Gastroesophageal sphincter (tissue), 4 donors: Measurements from ENCODE around the gene TSHZ3. TPM values are rescaled to one million over a fixed set of nuclear protein-coding genes. Genes with fewer than 3 reads are reported as not detected.

Source experiments
- ATAC-seq: fragments of 150-250 bp; one replicate; pipeline ENCODE4 v1.9.1; 2016; ENCODE audit warnings: mild to moderate bottlenecking, moderate library complexity
- H3K27ac ChIP-seq, 4 donors: fragments of 200-600 bp; sonication (generic) in 3 of 4; 1 replicate in 3 of 4; 2 replicates in 1 of 4; pipeline ENCODE4 v1.5.1; 2016 to 2019
- H3K27me3 ChIP-seq: fragments of 200-600 bp; sonication (generic); one replicate; pipeline ENCODE4 v1.5.1; 2019
- H3K36me3 ChIP-seq, 2 donors: fragments of 200-600 bp; sonication (generic); one replicate each; pipeline ENCODE4 v1.5.1; 2019; ENCODE audit warnings: control low read depth in 1 of 2
- H3K4me1 ChIP-seq, 3 donors: fragments of 200-600 bp; sonication (generic); 1 replicate in 2 of 3; 2 replicates in 1 of 3; pipeline ENCODE4 v1.5.1; 2016 to 2019; ENCODE audit warnings: control low read depth in 2 of 3
- H3K4me3 ChIP-seq, 2 donors: fragments of 200-600 bp; sonication (generic); one replicate each; pipeline ENCODE4 v1.5.1; 2019; ENCODE audit warnings: mild to moderate bottlenecking in 1 of 2, moderate library complexity in 1 of 2
- H3K9me3 ChIP-seq, 3 donors: fragments of 200-600 bp; sonication (generic); one replicate each; pipeline ENCODE4 v1.5.1; 2017 to 2019; ENCODE audit warnings: control low read depth in 2 of 3
- EP300 ChIP-seq: sonication (generic); formaldehyde crosslinking; IDR thresholded peaks from one replicate; pipeline ENCODE4 v1.6.1; 2017; ENCODE audit warnings: antibody characterized with exemption, mild to moderate bottlenecking
- POLR2A ChIP-seq, 2 donors: fragments of 450-650 bp; IDR thresholded peaks; one replicate each; pipeline ENCODE4 v1.6.1; 2017; ENCODE audit warnings: antibody characterized with exemption in 2 of 2, mild to moderate bottlenecking in 2 of 2, moderate library complexity in 1 of 2
- POLR2AphosphoS5 ChIP-seq: sonication (generic); formaldehyde crosslinking; IDR thresholded peaks from one replicate; pipeline ENCODE4 v1.6.1; 2017; ENCODE audit warnings: antibody characterized with exemption
- WGBS, 2 donors: methylation state at CpG; one replicate each; pipeline ENCODE4 v1.1.5; 2018; ENCODE audit warnings: low coverage in 1 of 2; 5-methylcytosine and 5-hydroxymethylcytosine counted together
- total RNA-seq, 4 donors: library from RNA; depleted of rRNA; stranded (reverse); fragments of >200 nt; gene quantifications; one replicate each; pipeline ENCODE4 v1.1.0, GENCODE V29; 2016
- TF ChIP-seq, protein P1 (sequence below), 4 experiments: fragments of 200-600 bp in 2 of 4; fragments of 450-650 bp in 2 of 4; sonication (generic) in 1 of 4; IDR thresholded peaks; one replicate each; pipeline ENCODE4 v1.5.1; 2017 to 2019; ENCODE audit warnings: antibody characterized with exemption in 4 of 4, mild to moderate bottlenecking in 2 of 4, moderate library complexity in 2 of 4

Gene TSHZ3
- total RNA-seq, 4 donors from 2014 or later = 15.6 to 40.2 (median 31.1) TPM

- WGBS, 2 donors = 72% methylated on average over 3 of the region's 5 CpGs; no CpG with 5 or more reads in 1 of the 2 donors
- Histone ChIP-seq H3K9me3 (no peaks in the 10 kb centered on the region), H3K4me3 (no peak overlapping the region), H3K27ac (no peak overlapping the region), H3K27me3 (peaks cover 6% of the 10 kb centered on the region), H3K36me3 (no peaks in the 10 kb centered on the region), H3K4me1 (no peaks in the 10 kb centered on the region)
- TF ChIP-seq POLR2AphosphoS5 = no peak
- no peak for TF ChIP-seq POLR2A (IDR thresholded peaks at IDR 0.05)
- TF ChIP-seq, protein P1, sequence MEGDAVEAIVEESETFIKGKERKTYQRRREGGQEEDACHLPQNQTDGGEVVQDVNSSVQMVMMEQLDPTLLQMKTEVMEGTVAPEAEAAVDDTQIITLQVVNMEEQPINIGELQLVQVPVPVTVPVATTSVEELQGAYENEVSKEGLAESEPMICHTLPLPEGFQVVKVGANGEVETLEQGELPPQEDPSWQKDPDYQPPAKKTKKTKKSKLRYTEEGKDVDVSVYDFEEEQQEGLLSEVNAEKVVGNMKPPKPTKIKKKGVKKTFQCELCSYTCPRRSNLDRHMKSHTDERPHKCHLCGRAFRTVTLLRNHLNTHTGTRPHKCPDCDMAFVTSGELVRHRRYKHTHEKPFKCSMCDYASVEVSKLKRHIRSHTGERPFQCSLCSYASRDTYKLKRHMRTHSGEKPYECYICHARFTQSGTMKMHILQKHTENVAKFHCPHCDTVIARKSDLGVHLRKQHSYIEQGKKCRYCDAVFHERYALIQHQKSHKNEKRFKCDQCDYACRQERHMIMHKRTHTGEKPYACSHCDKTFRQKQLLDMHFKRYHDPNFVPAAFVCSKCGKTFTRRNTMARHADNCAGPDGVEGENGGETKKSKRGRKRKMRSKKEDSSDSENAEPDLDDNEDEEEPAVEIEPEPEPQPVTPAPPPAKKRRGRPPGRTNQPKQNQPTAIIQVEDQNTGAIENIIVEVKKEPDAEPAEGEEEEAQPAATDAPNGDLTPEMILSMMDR (IDR thresholded peaks at IDR 0.05) = no peak
- TF ChIP-seq EP300 = no peak
- ATAC-seq = no peak
Observed at GRCh38 chr19:31389874-31390273, 40.6 kb upstream of the TSHZ3 start.

- no peak for ATAC-seq
- WGBS, 2 donors = 84% methylated on average over 11 of the region's 16 CpGs; no CpG with 5 or more reads in 1 of the 2 donors
- TF ChIP-seq, protein P1 (IDR thresholded peaks at IDR 0.05) = no peak
- no peak for TF ChIP-seq POLR2AphosphoS5
- TF ChIP-seq POLR2A (IDR thresholded peaks at IDR 0.05) = no peak
- no peak for TF ChIP-seq EP300
Observed at GRCh38 chr19:31387717-31388301, 38.6 kb upstream of the TSHZ3 start.

DNA sequence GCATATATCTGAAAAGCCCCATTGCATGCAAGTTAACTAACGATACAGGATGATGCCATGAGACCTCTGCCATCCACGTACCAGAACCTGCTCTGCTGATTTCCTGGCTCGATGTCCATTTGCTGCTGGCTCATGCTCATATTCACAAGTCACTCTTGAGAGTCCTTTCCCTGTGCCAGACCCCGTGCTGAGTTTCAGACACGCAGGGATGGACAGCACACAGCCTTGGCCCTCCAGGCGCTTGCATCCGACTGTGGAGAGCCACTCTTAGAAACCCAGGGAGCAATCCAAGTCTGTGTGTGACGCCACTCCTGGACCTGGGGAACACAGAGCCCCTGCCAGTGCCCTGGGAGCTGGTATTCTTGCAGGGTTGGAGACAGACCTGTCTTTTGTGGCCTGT, 37.6 kb upstream of the TSHZ3 start:
- TF ChIP-seq, protein P1 (IDR thresholded peaks at IDR 0.05) = no peak
- no peak for TF ChIP-seq POLR2AphosphoS5
- no peak for TF ChIP-seq POLR2A (IDR thresholded peaks at IDR 0.05)
- no peak for TF ChIP-seq EP300
- Histone ChIP-seq H3K4me1 (no peaks in the 10 kb centered on the region), H3K9me3 (no peaks in the 10 kb centered on the region), H3K4me3 (no peak overlapping the region), H3K27me3 (no peaks in the 10 kb centered on the region), H3K36me3 (no peaks in the 10 kb centered on the region), H3K27ac (no peak overlapping the region)
- no peak for ATAC-seq
- 67 to 100% methylated on average over 1 of the region's 8 CpGs for WGBS, 2 donors

More at GRCh38 chr19:31387717-31388301, 38.6 kb upstream of the TSHZ3 start:
- Histone ChIP-seq H3K4me3 (no peak overlapping the region), H3K9me3 (no peaks in the 10 kb centered on the region), H3K36me3 (no peaks in the 10 kb centered on the region), H3K4me1 (no peaks in the 10 kb centered on the region), H3K27ac (no peak overlapping the region), H3K27me3 (peaks cover 2% of the 10 kb centered on the region)

- H3K27me3 ChIP-seq = no peaks in the 10 kb centered on the region
- no peaks in the 10 kb centered on the region for H3K36me3 ChIP-seq
- TF ChIP-seq, protein P1 (IDR thresholded peaks at IDR 0.05) = no peak
- no peak for TF ChIP-seq POLR2AphosphoS5
- TF ChIP-seq EP300 = no peak
- TF ChIP-seq POLR2A (IDR thresholded peaks at IDR 0.05) = no peak
- ATAC-seq = no peak
- no peaks in the 10 kb centered on the region for H3K9me3 ChIP-seq
- 57 to 71% methylated on average over 1 of the region's 1 CpG for WGBS, 2 donors
- no peak overlapping the region for H3K4me3 ChIP-seq
- H3K4me1 ChIP-seq = no peaks in the 10 kb centered on the region
- H3K27ac ChIP-seq = no peak overlapping the region
Observed at GRCh38 chr19:31385744-31386143, 36.5 kb upstream of the TSHZ3 start.

DNA sequence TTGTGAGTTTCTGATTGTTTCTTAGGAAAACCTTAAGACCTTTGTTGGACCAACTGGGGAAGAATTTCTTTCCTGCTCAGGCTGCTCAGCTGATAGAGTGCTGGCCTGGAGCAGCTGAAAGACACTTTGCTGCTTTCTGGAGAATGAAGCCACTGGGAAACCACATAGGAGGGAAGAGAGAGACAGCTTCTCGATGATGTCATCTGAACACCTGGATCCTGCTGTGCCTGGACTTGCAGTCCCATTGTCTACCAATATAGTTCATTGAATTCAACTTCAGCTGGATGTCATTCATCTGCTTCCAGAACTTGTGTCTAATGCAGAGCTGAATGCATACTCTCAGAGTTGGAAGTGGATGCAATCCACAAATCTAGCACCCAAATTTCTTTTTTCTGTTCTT, 34.3 kb upstream of the TSHZ3 start:
- no peak for ATAC-seq
- TF ChIP-seq POLR2A (IDR thresholded peaks at IDR 0.05) (no peak), EP300 (no peak), POLR2AphosphoS5 (no peak)
- TF ChIP-seq, protein P1 (IDR thresholded peaks at IDR 0.05) = no peak
- WGBS, 2 donors = no CpG with 5 or more reads among the region's 1 CpG

More for the DNA sequence above, 34.3 kb upstream of the TSHZ3 start:
- Histone ChIP-seq H3K4me1 (peaks cover 0 to 2% (median 0%) of the 10 kb centered on the region in 3 donors), H3K9me3 (no peaks in the 10 kb centered on the region), H3K27ac (no peak overlapping the region), H3K36me3 (no peaks in the 10 kb centered on the region), H3K27me3 (no peaks in the 10 kb centered on the region), H3K4me3 (no peak overlapping the region)
